Endothelial cell of umbilical vein (primary cell): Measurements from ENCODE around the gene TSPAN9.

ENCODE experiments used
- CTCF ChIP-seq, 2 donors: IDR thresholded peaks; 1 replicate in 1 of 2; 2 replicates in 1 of 2; pipeline ENCODE4 v1.5.1; 2011; ENCODE audit warnings: low read length in 2 of 2, mild to moderate bottlenecking in 2 of 2, moderate library complexity in 2 of 2, control low read depth in 1 of 2, inconsistent platforms in 1 of 2, low read depth in 1 of 2; ENCODE audit not compliant: insufficient read depth in 1 of 2; ENCODE audit errors: extremely low read depth in 1 of 2
- EZH2 ChIP-seq: IDR thresholded peaks from 2 replicates; pipeline ENCODE4 v1.6.1; 2012; ENCODE audit warnings: borderline replicate concordance, low read depth, mild to moderate bottlenecking, moderate library complexity, low read length, inconsistent platforms; ENCODE audit not compliant: severe bottlenecking
- GATA2 ChIP-seq: IDR thresholded peaks from 2 replicates; pipeline ENCODE4 v1.7.0; 2011; ENCODE audit warnings: low read depth, mild to moderate bottlenecking, moderate library complexity, mixed read lengths, low read length; ENCODE audit not compliant: insufficient read length, insufficient read depth
- MAX ChIP-seq: IDR thresholded peaks from 2 replicates; pipeline ENCODE4 v1.6.1; 2011; ENCODE audit not compliant: insufficient read depth, insufficient read length
- POLR2A ChIP-seq: IDR thresholded peaks from 2 replicates; pipeline ENCODE4 v1.6.1; 2012; ENCODE audit warnings: low read depth, mild to moderate bottlenecking, control low read depth, low read length
- POLR2AphosphoS5 ChIP-seq: IDR thresholded peaks from 2 replicates; pipeline ENCODE4 v1.6.1; 2012; ENCODE audit warnings: low read depth, mild to moderate bottlenecking, control low read depth, low read length, moderate library complexity; ENCODE audit not compliant: insufficient read depth

- no peak for TF ChIP-seq POLR2AphosphoS5
- TF ChIP-seq CTCF (IDR thresholded peaks at IDR 0.05; ENCODE audit: extremely low read depth in 1 of 2, insufficient read depth in 1 of 2, low read depth in 1 of 2, low read length in 2 of 2) = no peak
- TF ChIP-seq MAX = no peak
- no peak for TF ChIP-seq POLR2A
- TF ChIP-seq EZH2 = no peak
- TF ChIP-seq GATA2 = no peak
These were observed 257.9 kb downstream of the TSPAN9 start for GRCh38 chr12:3335078-3335487.
